ENCODE results near the gene NYAP2.
A peak's percentile ranks its signal among the peaks of the same experiment; 100 is the strongest.

The NYAP2 gene

DNA sequence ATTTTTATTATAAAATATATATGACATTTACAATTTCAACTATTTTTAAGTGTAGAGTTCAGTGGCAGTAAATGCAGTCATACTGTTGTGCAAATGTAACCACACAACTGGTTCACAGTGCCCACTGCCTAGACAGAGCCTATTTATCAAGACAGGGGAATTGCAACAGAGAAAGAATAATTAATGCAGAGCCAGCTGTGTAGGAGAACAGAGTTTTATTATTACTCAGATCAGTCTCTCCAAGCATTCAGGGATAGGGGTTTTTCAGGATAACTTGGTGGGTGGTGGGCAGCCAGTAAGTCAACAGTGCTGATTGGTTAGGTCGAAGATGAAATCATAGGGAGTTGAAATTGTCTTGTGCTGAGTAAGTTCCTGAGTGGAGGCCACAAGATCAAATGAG lies 200.3 kb downstream of the NYAP2 start:
- no peak overlapping the region for H3K4me3 ChIP-seq (ENCODE audit: low read length)
- TF ChIP-seq, protein P1, sequence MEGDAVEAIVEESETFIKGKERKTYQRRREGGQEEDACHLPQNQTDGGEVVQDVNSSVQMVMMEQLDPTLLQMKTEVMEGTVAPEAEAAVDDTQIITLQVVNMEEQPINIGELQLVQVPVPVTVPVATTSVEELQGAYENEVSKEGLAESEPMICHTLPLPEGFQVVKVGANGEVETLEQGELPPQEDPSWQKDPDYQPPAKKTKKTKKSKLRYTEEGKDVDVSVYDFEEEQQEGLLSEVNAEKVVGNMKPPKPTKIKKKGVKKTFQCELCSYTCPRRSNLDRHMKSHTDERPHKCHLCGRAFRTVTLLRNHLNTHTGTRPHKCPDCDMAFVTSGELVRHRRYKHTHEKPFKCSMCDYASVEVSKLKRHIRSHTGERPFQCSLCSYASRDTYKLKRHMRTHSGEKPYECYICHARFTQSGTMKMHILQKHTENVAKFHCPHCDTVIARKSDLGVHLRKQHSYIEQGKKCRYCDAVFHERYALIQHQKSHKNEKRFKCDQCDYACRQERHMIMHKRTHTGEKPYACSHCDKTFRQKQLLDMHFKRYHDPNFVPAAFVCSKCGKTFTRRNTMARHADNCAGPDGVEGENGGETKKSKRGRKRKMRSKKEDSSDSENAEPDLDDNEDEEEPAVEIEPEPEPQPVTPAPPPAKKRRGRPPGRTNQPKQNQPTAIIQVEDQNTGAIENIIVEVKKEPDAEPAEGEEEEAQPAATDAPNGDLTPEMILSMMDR (IDR thresholded peaks at IDR 0.05; ENCODE audit: insufficient read depth, low read depth, low read length, missing control alignments), result no peak
- no peak for DNase-seq (ENCODE audit: low read depth)

DNA sequence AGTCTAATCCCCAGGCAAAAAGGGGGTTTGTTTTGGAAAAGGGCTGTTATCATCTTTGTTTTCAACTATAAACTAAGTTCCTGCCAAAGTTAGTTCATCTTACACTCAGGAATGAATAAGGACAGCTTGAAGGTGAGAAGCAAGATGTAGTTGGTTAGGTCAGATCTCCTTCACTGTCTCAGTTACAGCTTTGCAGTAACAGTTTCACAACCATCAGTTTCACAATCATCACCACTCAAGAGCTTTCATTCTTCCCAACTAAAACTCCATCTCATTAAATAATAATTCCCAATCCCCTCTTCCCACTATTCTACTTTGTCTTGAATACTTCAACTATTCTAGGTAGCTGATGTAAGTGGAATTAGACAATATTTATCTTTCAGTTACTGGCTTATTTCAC lies 200.9 kb downstream of the NYAP2 start:
- TF ChIP-seq, protein P1 (IDR thresholded peaks at IDR 0.05; ENCODE audit: insufficient read depth, low read depth, low read length, missing control alignments), result no peak
- peak; percentile 18 for DNase-seq (ENCODE audit: low read depth)
- H3K4me3 ChIP-seq (ENCODE audit: low read length), result no peak overlapping the region

DNA sequence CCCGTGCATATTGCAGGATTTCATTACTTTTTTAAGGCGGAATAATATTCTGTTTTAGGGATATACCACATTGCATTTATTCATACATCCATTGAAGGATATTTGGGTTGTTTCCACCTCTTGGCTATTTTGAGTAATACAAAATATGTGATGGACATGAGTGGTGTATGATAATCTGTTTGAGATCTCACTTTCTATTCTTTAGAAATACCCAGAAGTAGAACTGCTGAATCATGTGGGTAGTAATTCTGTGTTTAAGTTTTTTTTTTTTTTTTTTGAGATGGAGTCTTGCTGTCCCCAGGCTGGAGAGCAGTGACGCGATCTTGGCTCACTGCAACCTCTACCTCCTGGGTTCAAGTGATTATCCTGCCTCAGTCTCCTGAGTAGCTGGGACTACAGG lies 201.4 kb downstream of the NYAP2 start:
- TF ChIP-seq, protein P1 (IDR thresholded peaks at IDR 0.05; ENCODE audit: insufficient read depth, low read depth, low read length, missing control alignments), result no peak
- no peak for DNase-seq (ENCODE audit: low read depth)
- no peak overlapping the region for H3K4me3 ChIP-seq (ENCODE audit: low read length)

- no peak overlapping the region for H3K4me3 ChIP-seq (ENCODE audit: low read length)
- TF ChIP-seq, protein P1 (IDR thresholded peaks at IDR 0.05; ENCODE audit: insufficient read depth, low read depth, low read length, missing control alignments), result no peak
- no peak for DNase-seq (ENCODE audit: low read depth)
Observed at GRCh38 chr2:225602205-225602604, 202.7 kb downstream of the NYAP2 start.

GRCh38 chr2:225608136-225608535 lies 208.6 kb downstream of the NYAP2 start:
- H3K4me3 ChIP-seq (ENCODE audit: low read length), result no peak overlapping the region
- TF ChIP-seq, protein P1 (IDR thresholded peaks at IDR 0.05; ENCODE audit: insufficient read depth, low read depth, low read length, missing control alignments), result no peak
- DNase-seq (ENCODE audit: low read depth), result no peak

GRCh38 chr2:225612636-225613035 lies 213.1 kb downstream of the NYAP2 start:
- TF ChIP-seq, protein P1 (IDR thresholded peaks at IDR 0.05; ENCODE audit: insufficient read depth, low read depth, low read length, missing control alignments), result no peak
- no peak for DNase-seq (ENCODE audit: low read depth)
- H3K4me3 ChIP-seq (ENCODE audit: low read length), result no peak overlapping the region

- H3K4me3 ChIP-seq (ENCODE audit: low read length), result no peak overlapping the region
- TF ChIP-seq, protein P1 (IDR thresholded peaks at IDR 0.05; ENCODE audit: insufficient read depth, low read depth, low read length, missing control alignments), result no peak
- no peak for DNase-seq (ENCODE audit: low read depth)
Observed at GRCh38 chr2:225614915-225615314, 215.4 kb downstream of the NYAP2 start.
